Tracheal epithelial cell (primary cell): Measurements from ENCODE around the gene ACAP2. TPM values are rescaled to one million over a fixed set of nuclear protein-coding genes. Genes with fewer than 3 reads are reported as not detected.

ENCODE experiments used
- total RNA-seq: library from RNA; depleted of rRNA; stranded (reverse); fragments of >200 nt; gene quantifications from 2 replicates; pipeline ENCODE4 v1.2.1, GENCODE V29; 2014

ACAP2 gene
- 38.3 and 58.2 TPM in 2 replicates for total RNA-seq

GRCh38 chr3:195442573-195443390 is at the start of gene ACAP2:
Gene ACAP2, minus strand, starts transcription at chr3:195443020. Its CDS starts 173 bp downstream, at chr3:195442847.

GRCh38 chr3:195270817-195271409 is 171.9 kb downstream of the ACAP2 start, which contains the start of gene XXYLT1:
Gene XXYLT1, minus strand, starts transcription at chr3:195271159. Its CDS starts 101 bp downstream, at chr3:195271058.

Other genes with a start within 250 kb of the ACAP2 start
- gene XXYLT1, start 171.9 kb downstream of the ACAP2 start, total RNA-seq = 12.3 and 16.4 TPM in 2 replicates
- 95.7 and 167 TPM in 2 replicates for gene PPP1R2, start 100.3 kb upstream of the ACAP2 start, total RNA-seq
- 3.1 and 10.4 TPM in 2 replicates for gene APOD, start 140.9 kb upstream of the ACAP2 start, total RNA-seq